Large intestine (tissue), 3 donors: Measurements from ENCODE around the gene BCL6. TPM values are rescaled to one million over a fixed set of nuclear protein-coding genes. Genes with fewer than 3 reads are reported as not detected.

ENCODE experiments used
- DNase-seq, 2 donors: peaks; one replicate each; pipeline versions ENCODE4 v3.0.0 to v3.0.0-alpha.2; 2013
- H3K27ac ChIP-seq: one replicate; pipeline ENCODE4 v1.5.1; 2013; ENCODE audit warnings: low read length
- H3K27me3 ChIP-seq: 2 replicates; pipeline ENCODE4 v1.6.1; 2013; ENCODE audit warnings: low read length; ENCODE audit not compliant: control insufficient read depth, insufficient read depth
- H3K36me3 ChIP-seq: 2 replicates; pipeline ENCODE4 v1.6.1; 2013; ENCODE audit warnings: low read length; ENCODE audit not compliant: control insufficient read depth, insufficient read depth
- H3K4me1 ChIP-seq: one replicate; pipeline ENCODE4 v1.6.1; 2013; ENCODE audit warnings: low read length; ENCODE audit not compliant: control insufficient read depth, insufficient read depth
- H3K4me3 ChIP-seq: one replicate; pipeline ENCODE4 v1.5.1; 2013; ENCODE audit warnings: low read length
- H3K9me3 ChIP-seq: one replicate; pipeline ENCODE4 v1.6.1; 2013; ENCODE audit warnings: mild to moderate bottlenecking, low read depth, low read length, moderate library complexity; ENCODE audit not compliant: control insufficient read depth
- WGBS: methylation state at CpG from one replicate; pipeline ENCODE4 v1.1.5; 2013; ENCODE audit warnings: low lambda C conversion rate; ENCODE audit not compliant: insufficient coverage; 5-methylcytosine and 5-hydroxymethylcytosine counted together
- polyA plus RNA-seq: library from polyadenylated mRNA; unstranded; fragments of 120-200 nt; gene quantifications from one replicate; pipeline ENCODE4 v1.2.1, GENCODE V29; 2013

BCL6 gene
- polyA plus RNA-seq, 1 donor = 7.4 TPM

DNA sequence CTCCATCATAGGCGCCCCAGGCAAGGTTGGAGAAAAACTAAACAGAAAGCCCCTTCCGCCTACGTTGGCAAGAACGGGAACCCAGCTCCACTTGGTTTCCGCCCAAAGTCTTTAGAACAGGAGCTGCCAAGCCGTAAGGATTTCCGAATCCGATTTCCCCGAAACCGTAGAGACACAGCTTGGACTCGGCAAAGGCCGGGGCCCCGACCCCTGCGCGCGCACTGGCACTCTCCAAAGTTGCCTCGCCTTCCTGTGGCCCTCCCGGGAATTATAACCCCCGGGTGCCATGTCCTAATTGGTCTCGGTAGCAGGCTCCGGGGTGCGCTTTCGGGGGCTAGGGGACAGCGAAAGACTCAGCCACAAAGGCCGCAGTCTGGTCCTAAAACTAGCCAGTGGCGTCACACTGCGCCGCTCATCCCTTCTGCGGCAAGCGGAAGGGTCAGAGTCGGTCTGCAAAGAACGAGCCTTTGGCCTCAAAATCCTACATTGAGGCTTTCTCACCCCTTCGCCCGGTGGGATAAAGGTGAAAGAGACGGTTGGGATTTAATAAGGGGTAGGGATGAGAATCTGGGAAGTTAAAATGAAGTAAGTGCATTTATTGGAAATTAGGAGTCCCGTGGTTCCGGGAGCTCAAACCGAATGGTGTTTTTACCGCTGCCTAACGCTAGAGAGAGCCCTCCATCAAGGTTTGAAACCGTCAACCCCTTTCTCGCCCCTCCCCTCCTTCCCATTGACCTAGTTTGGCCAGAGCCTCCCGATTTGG, 6.8 kb downstream of the BCL6 start:
- 0% methylated on average over 4 of the region's 43 CpGs for WGBS
- peak; percentile 82 to 87 for DNase-seq
- no peaks in the 10 kb centered on the region for H3K9me3 ChIP-seq
- H3K27me3 ChIP-seq = no peaks in the 10 kb centered on the region
- H3K4me1 ChIP-seq = peaks cover 16% of the 10 kb centered on the region
- H3K27ac ChIP-seq = peak overlapping the region; percentile 72
- H3K36me3 ChIP-seq = no peaks in the 10 kb centered on the region
- H3K4me3 ChIP-seq = peak overlapping the region; percentile 73

DNA sequence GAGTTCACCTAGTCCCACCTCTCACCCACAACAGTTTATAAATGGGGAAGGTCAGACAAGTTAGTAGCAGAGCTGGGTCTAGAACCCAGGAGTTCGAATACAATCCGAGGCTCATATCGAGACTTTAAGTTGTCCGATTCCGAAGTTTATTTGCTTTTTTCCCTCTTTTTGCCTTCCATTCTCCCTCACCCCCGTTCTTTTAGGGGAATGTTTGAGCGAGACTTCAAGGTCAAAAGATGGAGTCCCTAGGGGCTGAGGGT, 7.3 kb downstream of the BCL6 start:
- WGBS = 0% methylated on average over 2 of the region's 7 CpGs

DNA sequence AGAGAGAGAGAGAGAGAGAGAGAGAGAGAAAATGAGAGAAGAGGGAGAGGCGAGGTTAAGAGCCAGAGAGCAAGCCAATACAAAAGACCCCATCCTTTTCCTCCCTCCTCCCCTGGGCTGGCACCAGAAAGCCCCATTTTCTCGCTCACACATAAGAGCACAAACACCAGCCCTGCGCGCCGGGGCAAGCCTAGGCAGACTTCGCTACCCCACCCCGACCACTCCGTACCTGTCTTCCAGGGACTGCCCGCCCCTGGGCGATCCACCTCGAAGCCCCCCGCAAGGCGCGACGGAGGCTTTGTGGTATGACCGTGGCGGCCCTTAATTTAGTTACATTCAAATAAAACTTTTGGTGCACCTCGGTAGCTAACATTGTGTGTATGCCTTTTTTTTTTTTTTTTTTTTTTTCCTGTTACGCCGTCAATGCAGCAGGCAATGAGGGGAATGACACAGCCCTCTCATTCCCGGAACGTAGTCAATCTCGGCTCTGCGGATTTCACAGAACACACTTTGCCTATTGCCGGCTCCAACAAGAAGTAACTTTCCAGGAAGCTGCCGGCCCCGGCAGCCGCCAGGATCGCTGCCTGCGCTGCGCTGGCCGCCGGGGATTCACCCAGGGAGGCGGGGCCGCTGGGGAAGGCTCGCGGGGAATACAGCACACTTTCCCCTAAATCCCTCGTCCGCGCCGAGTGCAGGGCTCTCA, 7.7 kb downstream of the BCL6 start:
- no peaks in the 10 kb centered on the region for H3K27me3 ChIP-seq
- H3K4me1 ChIP-seq = peaks cover 12% of the 10 kb centered on the region
- peak overlapping the region; percentile 73 for H3K4me3 ChIP-seq
- H3K27ac ChIP-seq = peak overlapping the region; percentile 72
- peak; percentile 41 to 73 for DNase-seq
- H3K36me3 ChIP-seq = no peaks in the 10 kb centered on the region
- WGBS = no CpG with 5 or more reads among the region's 41 CpGs
- H3K9me3 ChIP-seq = no peaks in the 10 kb centered on the region

More for the DNA sequence above, 7.3 kb downstream of the BCL6 start:
- peaks cover 16% of the 10 kb centered on the region for H3K4me1 ChIP-seq
- peak overlapping the region; percentile 73 for H3K4me3 ChIP-seq
- H3K27ac ChIP-seq = peak overlapping the region; percentile 72
- H3K27me3 ChIP-seq = no peaks in the 10 kb centered on the region
- no peaks in the 10 kb centered on the region for H3K9me3 ChIP-seq
- DNase-seq = no peak
- H3K36me3 ChIP-seq = no peaks in the 10 kb centered on the region

DNA sequence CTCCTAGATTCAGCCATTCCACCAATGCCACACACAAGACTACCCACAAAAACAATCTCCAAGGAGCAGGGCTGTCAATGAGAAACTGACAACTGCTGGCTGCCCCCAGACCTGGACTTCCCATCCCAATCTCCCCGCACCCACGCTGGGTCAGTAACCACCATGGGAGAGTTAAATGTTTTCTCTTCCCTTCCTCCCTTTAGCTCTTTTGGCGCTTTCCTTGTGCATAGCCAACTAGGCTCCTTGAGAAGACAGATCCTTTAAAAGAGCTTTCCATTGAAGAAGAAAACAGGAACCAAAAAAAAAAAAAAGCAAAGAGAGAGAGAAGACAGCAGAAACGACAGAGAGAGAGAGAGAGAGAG, 8.3 kb downstream of the BCL6 start:
- DNase-seq = peak in 1 of 2 donors; percentile 11
- Histone ChIP-seq H3K4me3 (peak overlapping the region; percentile 73), H3K36me3 (no peaks in the 10 kb centered on the region), H3K27me3 (no peaks in the 10 kb centered on the region), H3K9me3 (no peaks in the 10 kb centered on the region), H3K27ac (no peak overlapping the region), H3K4me1 (peaks cover 8% of the 10 kb centered on the region)
- no CpG with 5 or more reads among the region's 4 CpGs for WGBS

GRCh38 chr3:187736418-187736871, 8.8 kb downstream of the BCL6 start:
- Histone ChIP-seq H3K4me1 (peaks cover 8% of the 10 kb centered on the region), H3K27ac (no peak overlapping the region)
- no CpG with 5 or more reads among the region's 8 CpGs for WGBS

DNA sequence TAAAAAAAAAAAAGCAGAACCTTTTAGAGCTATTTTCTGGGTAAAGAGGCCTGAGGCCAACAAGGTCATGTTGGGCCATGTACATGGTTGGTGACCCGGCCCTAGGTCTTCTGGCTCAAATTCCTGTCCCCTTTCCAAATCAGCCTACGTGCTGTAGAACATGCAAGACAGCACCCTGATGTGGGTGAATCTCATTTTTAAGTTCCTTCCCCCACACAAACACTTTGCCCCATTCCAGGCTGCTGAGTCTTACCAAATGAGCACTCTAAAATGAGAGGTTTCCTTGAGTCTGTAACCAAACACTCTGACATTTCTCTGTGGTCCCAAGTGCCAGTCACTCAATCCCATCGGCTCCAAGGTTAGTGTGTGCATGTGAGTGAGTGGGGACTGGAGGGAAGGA, 9.4 kb downstream of the BCL6 start:
- Histone ChIP-seq H3K27ac (no peak overlapping the region), H3K27me3 (no peaks in the 10 kb centered on the region), H3K4me3 (no peak overlapping the region), H3K36me3 (no peaks in the 10 kb centered on the region), H3K9me3 (no peaks in the 10 kb centered on the region), H3K4me1 (peaks cover 8% of the 10 kb centered on the region)
- no CpG with 5 or more reads among the region's 3 CpGs for whole genome bisulfite sequencing
- no peak for DNase-seq

More at GRCh38 chr3:187736418-187736871, 8.8 kb downstream of the BCL6 start:
- Histone ChIP-seq H3K36me3 (no peaks in the 10 kb centered on the region), H3K4me3 (no peak overlapping the region), H3K9me3 (no peaks in the 10 kb centered on the region), H3K27me3 (no peaks in the 10 kb centered on the region)
- DNase-seq = no peak

DNA sequence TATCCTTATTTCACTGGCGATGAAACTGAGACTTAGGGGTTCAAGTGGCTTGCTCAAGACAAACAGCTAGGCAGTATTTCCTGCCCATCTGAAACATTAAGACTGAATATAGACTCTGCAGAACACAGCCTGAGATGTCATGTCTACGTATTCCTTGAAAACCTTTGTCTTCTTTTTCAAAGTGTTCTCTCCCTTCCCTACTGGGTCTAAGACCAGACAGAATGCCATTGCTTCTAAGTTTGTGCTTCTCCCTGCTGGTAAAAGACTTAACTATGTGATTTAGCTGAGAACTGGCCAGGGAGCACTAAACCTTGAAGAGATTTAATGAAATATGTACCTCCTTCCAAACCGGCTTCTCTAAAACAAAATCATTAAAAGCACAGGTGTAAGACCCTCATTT, 9.9 kb downstream of the BCL6 start:
- Histone ChIP-seq H3K27ac (no peak overlapping the region), H3K9me3 (no peaks in the 10 kb centered on the region), H3K4me1 (peaks cover 4% of the 10 kb centered on the region), H3K36me3 (no peaks in the 10 kb centered on the region), H3K4me3 (no peak overlapping the region), H3K27me3 (no peaks in the 10 kb centered on the region)
- no peak for DNase-seq
- WGBS = 100% methylated on average over 1 of the region's 3 CpGs

DNA sequence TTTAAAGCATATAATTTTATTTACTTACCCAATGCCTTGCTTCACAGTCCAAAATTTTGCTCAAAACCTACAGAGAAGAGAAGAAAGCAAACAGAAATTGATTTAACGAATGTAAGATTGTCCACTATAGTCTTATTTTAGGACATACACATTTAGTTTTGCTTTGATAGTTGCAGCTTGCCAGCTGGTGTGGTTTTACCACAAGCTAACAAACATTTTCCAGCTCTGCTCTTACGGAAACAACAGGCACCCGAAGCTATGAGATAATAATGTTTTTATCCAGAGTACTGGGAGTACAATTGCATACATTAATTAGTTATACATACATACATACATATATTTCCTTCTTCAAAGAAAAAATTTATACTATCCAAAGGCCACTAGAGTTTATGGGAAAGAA, 10.4 kb downstream of the BCL6 start:
- Histone ChIP-seq H3K27ac (no peak overlapping the region), H3K9me3 (no peaks in the 10 kb centered on the region), H3K4me3 (no peak overlapping the region), H3K27me3 (no peaks in the 10 kb centered on the region), H3K36me3 (no peaks in the 10 kb centered on the region), H3K4me1 (no peaks in the 10 kb centered on the region)
- no CpG with 5 or more reads among the region's 3 CpGs for WGBS
- no peak for DNase-seq

DNA sequence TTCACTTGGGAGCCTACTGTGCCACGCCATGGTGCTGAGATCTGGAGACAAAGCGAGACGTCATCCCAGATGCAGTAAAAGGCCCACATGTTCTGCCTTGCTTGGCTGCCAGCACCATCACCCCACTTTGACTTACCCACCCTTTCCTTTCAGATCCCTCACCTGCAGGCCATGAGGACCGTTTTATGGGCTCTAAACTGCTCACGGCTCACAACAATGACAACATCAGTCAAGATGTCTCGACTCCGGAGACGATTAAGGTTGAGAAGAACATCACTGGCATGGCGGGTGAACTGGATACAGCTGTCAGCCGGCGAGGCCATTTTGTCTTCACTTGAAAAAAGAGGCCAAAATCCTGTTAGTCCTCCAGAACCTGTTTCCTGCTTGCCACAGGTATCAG, 11.9 kb downstream of the BCL6 start:
- Histone ChIP-seq H3K36me3 (peaks cover 10% of the 10 kb centered on the region), H3K4me3 (no peak overlapping the region), H3K27me3 (no peaks in the 10 kb centered on the region), H3K9me3 (no peaks in the 10 kb centered on the region), H3K27ac (no peak overlapping the region), H3K4me1 (peaks cover 2% of the 10 kb centered on the region)
- DNase-seq = no peak
- 90% methylated on average over 2 of the region's 11 CpGs for WGBS

DNA sequence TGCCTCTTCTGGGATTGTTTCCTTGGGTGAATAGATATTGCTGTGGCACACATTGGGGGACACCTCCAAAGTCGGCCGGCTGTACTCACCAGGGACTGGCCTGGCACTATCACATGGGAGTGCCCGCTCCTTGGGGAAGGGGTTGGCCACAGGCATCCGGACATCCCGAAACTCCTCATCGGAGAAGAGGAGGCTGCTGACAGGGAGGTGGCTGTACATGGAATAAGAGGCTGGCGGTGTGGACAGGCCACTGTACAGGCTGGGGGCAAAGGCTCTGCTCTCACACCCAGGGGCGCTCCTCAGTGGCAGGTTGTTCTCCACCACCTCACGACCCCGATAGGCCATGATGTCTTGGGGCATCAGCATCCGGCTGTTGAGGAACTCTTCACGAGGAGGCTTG, 15.7 kb downstream of the BCL6 start:
- Histone ChIP-seq H3K9me3 (no peaks in the 10 kb centered on the region), H3K4me3 (no peak overlapping the region), H3K27ac (no peak overlapping the region), H3K36me3 (peaks cover 35% of the 10 kb centered on the region), H3K27me3 (no peaks in the 10 kb centered on the region), H3K4me1 (peaks cover 2% of the 10 kb centered on the region)
- WGBS = 92% methylated on average over 2 of the region's 12 CpGs
- no peak for DNase-seq
